Osteocyte (in vitro differentiated cells): Measurements from ENCODE around the gene ALDH4A1. TPM values are rescaled to one million over a fixed set of nuclear protein-coding genes. Genes with fewer than 3 reads are reported as not detected.
"Not testable (repeated sequence)": the region's sequence is repeated elsewhere in the genome, so short reads cannot be mapped to it uniquely, and the experiment has no call there.

Experiments used
- DNase-seq: peaks from one replicate; pipeline ENCODE4 v3.0.0; 2021; ENCODE audit warnings: mixed read lengths; ENCODE audit not compliant: unreplicated experiment; ENCODE audit errors: extremely low spot score
- H3K27ac Mint-ChIP-seq: one replicate; pipeline ENCODE4 v1.8.0; 2021; ENCODE audit warnings: mild to moderate bottlenecking, mixed read lengths; ENCODE audit not compliant: unreplicated experiment
- H3K27me3 Mint-ChIP-seq: one replicate; pipeline ENCODE4 v1.8.0; 2021; ENCODE audit warnings: mixed read lengths; ENCODE audit not compliant: unreplicated experiment
- H3K36me3 Mint-ChIP-seq: one replicate; pipeline ENCODE4 v1.8.0; 2021; ENCODE audit warnings: mixed read lengths; ENCODE audit not compliant: unreplicated experiment
- H3K4me1 Mint-ChIP-seq: one replicate; pipeline ENCODE4 v1.8.0; 2021; ENCODE audit warnings: mixed read lengths; ENCODE audit not compliant: unreplicated experiment
- H3K4me3 Mint-ChIP-seq: one replicate; pipeline ENCODE4 v1.8.0; 2021; ENCODE audit warnings: mild to moderate bottlenecking, moderate library complexity, mixed read lengths; ENCODE audit not compliant: unreplicated experiment
- H3K9me3 Mint-ChIP-seq: one replicate; pipeline ENCODE4 v1.8.0; 2021; ENCODE audit warnings: mixed read lengths; ENCODE audit not compliant: unreplicated experiment
- CTCF ChIP-seq: fragments of 200-600 bp; sonication (generic); IDR thresholded peaks from 2 replicates; pipeline ENCODE4 v1.5.0; 2021; ENCODE audit warnings: antibody characterized with exemption, mild to moderate bottlenecking, moderate library complexity
- total RNA-seq: library from RNA; stranded (reverse); gene quantifications from 2 replicates; pipeline ENCODE4 v1.2.1, GENCODE V29; 2021

Gene ALDH4A1
- total RNA-seq, 1 donor from 2014 or later = 13.8 TPM

GRCh38 chr1:18895317-18895716 is 7.0 kb downstream of the ALDH4A1 start:
- Mint-ChIP-seq H3K27me3 (no peaks in the 10 kb centered on the region), H3K9me3 (no peaks in the 10 kb centered on the region), H3K36me3 (peaks cover 1% of the 10 kb centered on the region), H3K4me3 (no peak overlapping the region), H3K4me1 (peaks cover 26% of the 10 kb centered on the region), H3K27ac (no peak overlapping the region)
- no peak for TF ChIP-seq CTCF
- DNase-seq = no peak

- Mint-ChIP-seq H3K4me1 (peaks cover 26% of the 10 kb centered on the region), H3K27ac (no peak overlapping the region), H3K36me3 (peaks cover 1% of the 10 kb centered on the region), H3K4me3 (no peak overlapping the region), H3K9me3 (no peaks in the 10 kb centered on the region), H3K27me3 (no peaks in the 10 kb centered on the region)
- DNase-seq = no peak
- TF ChIP-seq CTCF = no peak
Measured at GRCh38 chr1:18893120-18893519, 9.2 kb downstream of the ALDH4A1 start.

- peak overlapping the region; percentile 83 for H3K27ac Mint-ChIP-seq
- H3K36me3 Mint-ChIP-seq, H3K9me3 Mint-ChIP-seq, H3K4me3 Mint-ChIP-seq, H3K27me3 Mint-ChIP-seq, DNase-seq: not testable (repeated sequence)
- peaks cover 26% of the 10 kb centered on the region for H3K4me1 Mint-ChIP-seq
Measured at GRCh38 chr1:18891858-18892257, 10.5 kb downstream of the ALDH4A1 start.

DNA sequence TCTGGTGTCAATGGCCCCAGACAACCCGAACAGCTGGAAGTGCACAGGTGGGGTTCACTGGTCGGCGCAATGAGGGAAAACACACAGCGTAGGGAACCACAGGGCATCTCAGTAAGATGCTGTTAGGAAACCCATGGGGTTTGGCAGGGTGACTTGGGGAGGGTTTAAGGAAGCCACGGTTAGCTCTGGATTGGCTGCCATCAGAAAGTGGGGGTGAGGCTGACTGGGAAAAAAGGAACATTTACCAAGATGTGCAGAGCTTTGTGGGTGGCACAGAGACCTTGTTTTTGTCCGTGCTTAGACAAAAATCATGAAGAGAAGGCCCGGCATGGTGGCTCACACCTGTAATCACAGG is 11.0 kb downstream of the ALDH4A1 start:
- H3K9me3 Mint-ChIP-seq = no peaks in the 10 kb centered on the region
- H3K27ac Mint-ChIP-seq = peak overlapping the region; percentile 83
- H3K27me3 Mint-ChIP-seq = no peaks in the 10 kb centered on the region
- no peak for TF ChIP-seq CTCF
- no peak overlapping the region for H3K4me3 Mint-ChIP-seq
- H3K4me1 Mint-ChIP-seq = peaks cover 26% of the 10 kb centered on the region
- DNase-seq = no peak
- H3K36me3 Mint-ChIP-seq = peaks cover 1% of the 10 kb centered on the region

GRCh38 chr1:18890706-18891425 is 11.5 kb downstream of the ALDH4A1 start:
- DNase-seq = no peak
- H3K36me3 Mint-ChIP-seq = peaks cover 1% of the 10 kb centered on the region
- TF ChIP-seq CTCF = no peak
- H3K27me3 Mint-ChIP-seq = no peaks in the 10 kb centered on the region
- H3K9me3 Mint-ChIP-seq = no peaks in the 10 kb centered on the region
- H3K27ac Mint-ChIP-seq = peak overlapping the region; percentile 83
- H3K4me3 Mint-ChIP-seq = no peak overlapping the region
- H3K4me1 Mint-ChIP-seq = peaks cover 26% of the 10 kb centered on the region

GRCh38 chr1:18886003-18886335 is 16.4 kb downstream of the ALDH4A1 start:
- Mint-ChIP-seq H3K9me3 (no peaks in the 10 kb centered on the region), H3K36me3 (peaks cover 9% of the 10 kb centered on the region), H3K27ac (no peak overlapping the region), H3K4me1 (peaks cover 7% of the 10 kb centered on the region), H3K4me3 (no peak overlapping the region), H3K27me3 (no peaks in the 10 kb centered on the region)
- DNase-seq = no peak
- no peak for TF ChIP-seq CTCF
